DMS114 treated with DMSO at 0.1 percent for 48 hours (cell line): ENCODE data around the gene VAMP7.
"Not testable (repeated sequence)": the region's sequence is repeated elsewhere in the genome, so short reads cannot be mapped to it uniquely, and the experiment has no call there.

Source experiments
- DNase-seq: peaks from one replicate; lab custom pipeline; 2025; ENCODE audit not compliant: unreplicated experiment; lab: John Stamatoyannopoulos, UW

Gene VAMP7

GRCh38 chrX:155986995-155987394 is 105.8 kb downstream of the VAMP7 start:
- not testable (repeated sequence) for DNase-seq

GRCh38 chrX:155988859-155989258 is 107.7 kb downstream of the VAMP7 start:
- no peak for DNase-seq
